Measurements from ENCODE around the gene HGFAC. TPM values are rescaled to one million over a fixed set of nuclear protein-coding genes. Genes with fewer than 3 reads are reported as not detected.

The HGFAC gene
- total RNA-seq, 1 donor from 2014 or later = 0.38 TPM

GRCh38 chr4:3437998-3438846 lies 3.5 kb upstream of the HGFAC start:
- no peak for DNase-seq (ENCODE audit: low spot score)
- intact Hi-C loops (cut with DNase I) = no loop called here

GRCh38 chr4:3438847-3439180 lies 3.0 kb upstream of the HGFAC start:
- intact Hi-C loops (cut with DNase I) = no loop called here

GRCh38 chr4:3439391-3439790 lies 2.4 kb upstream of the HGFAC start:
- DNase-seq (ENCODE audit: low spot score) = no peak

More at GRCh38 chr4:3438847-3439180, 3.0 kb upstream of the HGFAC start:
- no peak for DNase-seq (ENCODE audit: low spot score)

GRCh38 chr4:3440011-3440410 lies 1.8 kb upstream of the HGFAC start:
- DNase-seq (ENCODE audit: low spot score) = no peak
- intact Hi-C loops (cut with DNase I) = loop anchor here (5.0 kb wide), 1 partner anchor 248 kb away; no protein-coding TSS in a partner anchor

More at GRCh38 chr4:3439391-3439790, 2.4 kb upstream of the HGFAC start:
- intact Hi-C loops (cut with DNase I) = no loop called here

- intact Hi-C loops (cut with DNase I) = loop anchor here (5.0 kb wide), 1 partner anchor 249 kb away; no protein-coding TSS in a partner anchor
These were observed 728 bp upstream of the HGFAC start for GRCh38 chr4:3440979-3441500.

GRCh38 chr4:3442460-3442958 lies 741 bp downstream of the HGFAC start:
- no peak for DNase-seq (ENCODE audit: low spot score)
- intact Hi-C loops (cut with DNase I) = loop anchor here (1.0 to 5.0 kb wide), 2 partner anchors 96 to 250 kb away; no protein-coding TSS in a partner anchor

More at GRCh38 chr4:3440979-3441500, 728 bp upstream of the HGFAC start:
- DNase-seq (ENCODE audit: low spot score) = no peak

- intact Hi-C loops (cut with DNase I) = loop anchor here (1.0 to 5.0 kb wide), 2 partner anchors 97 to 251 kb away; no protein-coding TSS in a partner anchor
- DNase-seq (ENCODE audit: low spot score) = no peak
These were observed 1.4 kb downstream of the HGFAC start for GRCh38 chr4:3442959-3443749.

- intact Hi-C loops (cut with DNase I) = loop anchor here (5.0 kb wide), 1 partner anchor 252 kb away; no protein-coding TSS in a partner anchor
These were observed 2.1 kb downstream of the HGFAC start for GRCh38 chr4:3443750-3444309.

GRCh38 chr4:3444351-3445110 lies 2.8 kb downstream of the HGFAC start:
- intact Hi-C loops (cut with DNase I) = loop anchor here (5.0 kb wide), 1 partner anchor 252 kb away; no protein-coding TSS in a partner anchor
- no peak for DNase-seq (ENCODE audit: low spot score)

More at GRCh38 chr4:3443750-3444309, 2.1 kb downstream of the HGFAC start:
- DNase-seq (ENCODE audit: low spot score) = no peak

GRCh38 chr4:3445111-3445820 lies 3.5 kb downstream of the HGFAC start:
- DNase-seq (ENCODE audit: low spot score) = no peak
- intact Hi-C loops (cut with DNase I) = no loop called here

- no peak for DNase-seq (ENCODE audit: low spot score)
- intact Hi-C loops (cut with DNase I) = no loop called here
These were observed 4.2 kb downstream of the HGFAC start for GRCh38 chr4:3445829-3446545.

- intact Hi-C loops (cut with DNase I) = no loop called here
- no peak for DNase-seq (ENCODE audit: low spot score)
These were observed 5.0 kb downstream of the HGFAC start for GRCh38 chr4:3446631-3447320.

GRCh38 chr4:3447431-3448395 lies 5.9 kb downstream of the HGFAC start:
- DNase-seq (ENCODE audit: low spot score) = no peak
- intact Hi-C loops (cut with DNase I) = no loop called here

GRCh38 chr4:3449047-3449573 lies 7.3 kb downstream of the HGFAC start:
- DNase-seq (ENCODE audit: low spot score) = no peak
- intact Hi-C loops (cut with DNase I) = no loop called here

Data from cardiac septum (tissue), 1 donor.